A673 (cell line): Measurements from ENCODE around the gene AK3.

ENCODE experiments used
- EZH2 ChIP-seq: fragments of 200-600 bp; sonication (generic); IDR thresholded peaks from 2 replicates; pipeline ENCODE4 v1.6.1; 2017; ENCODE audit warnings: borderline replicate concordance, low read depth, mild to moderate bottlenecking, mixed read lengths, antibody characterized with exemption, low read length; ENCODE audit not compliant: poor library complexity, severe bottlenecking
- TF ChIP-seq, protein P1 (sequence below): fragments of 300-800, 200-600 bp; sonication (generic); conservative IDR thresholded peaks from 2 replicates; pipeline ENCODE4 v1.5.1; 2017; ENCODE audit warnings: low read depth, mild to moderate bottlenecking, antibody characterized with exemption, low read length, moderate library complexity, mixed read lengths

DNA sequence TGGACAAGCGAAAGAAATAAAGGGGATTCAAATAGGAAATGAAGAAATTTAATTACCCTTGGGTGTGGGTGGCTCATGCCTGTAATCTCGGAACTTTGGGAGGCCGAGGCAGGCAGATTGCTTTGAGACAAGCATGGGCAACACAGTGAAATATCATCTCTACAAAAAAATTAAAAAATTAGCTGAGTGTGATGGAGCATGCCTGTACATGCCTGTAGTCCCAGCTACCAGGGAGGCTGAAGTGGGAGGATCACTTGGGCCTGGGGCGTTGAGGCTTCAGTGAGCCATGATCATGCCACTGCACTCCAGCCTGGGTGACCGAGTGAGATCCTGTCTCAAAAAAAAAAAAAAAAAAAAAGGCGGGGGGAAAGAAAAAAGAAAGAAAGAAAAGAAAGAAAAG, 47.7 kb upstream of the AK3 start:
- TF ChIP-seq, protein P1, sequence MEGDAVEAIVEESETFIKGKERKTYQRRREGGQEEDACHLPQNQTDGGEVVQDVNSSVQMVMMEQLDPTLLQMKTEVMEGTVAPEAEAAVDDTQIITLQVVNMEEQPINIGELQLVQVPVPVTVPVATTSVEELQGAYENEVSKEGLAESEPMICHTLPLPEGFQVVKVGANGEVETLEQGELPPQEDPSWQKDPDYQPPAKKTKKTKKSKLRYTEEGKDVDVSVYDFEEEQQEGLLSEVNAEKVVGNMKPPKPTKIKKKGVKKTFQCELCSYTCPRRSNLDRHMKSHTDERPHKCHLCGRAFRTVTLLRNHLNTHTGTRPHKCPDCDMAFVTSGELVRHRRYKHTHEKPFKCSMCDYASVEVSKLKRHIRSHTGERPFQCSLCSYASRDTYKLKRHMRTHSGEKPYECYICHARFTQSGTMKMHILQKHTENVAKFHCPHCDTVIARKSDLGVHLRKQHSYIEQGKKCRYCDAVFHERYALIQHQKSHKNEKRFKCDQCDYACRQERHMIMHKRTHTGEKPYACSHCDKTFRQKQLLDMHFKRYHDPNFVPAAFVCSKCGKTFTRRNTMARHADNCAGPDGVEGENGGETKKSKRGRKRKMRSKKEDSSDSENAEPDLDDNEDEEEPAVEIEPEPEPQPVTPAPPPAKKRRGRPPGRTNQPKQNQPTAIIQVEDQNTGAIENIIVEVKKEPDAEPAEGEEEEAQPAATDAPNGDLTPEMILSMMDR: no peak
- TF ChIP-seq EZH2: no peak
